ENCODE data around the gene KRTAP5-10. TPM values are rescaled to one million over a fixed set of nuclear protein-coding genes. Genes with fewer than 3 reads are reported as not detected.
"Not testable (repeated sequence)": the region's sequence is repeated elsewhere in the genome, so short reads cannot be mapped to it uniquely, and the experiment has no call there.

The KRTAP5-10 gene
- total RNA-seq, 1 donor from 2014 or later, result 0.23 TPM

- H3K36me3 Mint-ChIP-seq (ENCODE audit: low read depth, unreplicated experiment), result no peaks in the 10 kb centered on the region
- H3K27ac Mint-ChIP-seq (ENCODE audit: unreplicated experiment), result no peak overlapping the region
- no peak overlapping the region for H3K4me3 Mint-ChIP-seq (ENCODE audit: unreplicated experiment)
Measured at GRCh38 chr11:71577469-71578004, 12.2 kb downstream of the KRTAP5-10 start.

GRCh38 chr11:71579513-71579912 lies 14.2 kb downstream of the KRTAP5-10 start:
- H3K9me3 Mint-ChIP-seq (ENCODE audit: unreplicated experiment); H3K27ac Mint-ChIP-seq (ENCODE audit: unreplicated experiment); H3K4me3 Mint-ChIP-seq (ENCODE audit: unreplicated experiment); DNase-seq (ENCODE audit: low spot score); H3K27me3 Mint-ChIP-seq (ENCODE audit: unreplicated experiment); H3K36me3 Mint-ChIP-seq (ENCODE audit: low read depth, unreplicated experiment): not testable (repeated sequence)
- H3K4me1 Mint-ChIP-seq (ENCODE audit: unreplicated experiment), result peaks cover 25% of the 10 kb centered on the region

More at GRCh38 chr11:71577469-71578004, 12.2 kb downstream of the KRTAP5-10 start:
- H3K9me3 Mint-ChIP-seq (ENCODE audit: unreplicated experiment), result no peaks in the 10 kb centered on the region
- H3K27me3 Mint-ChIP-seq (ENCODE audit: unreplicated experiment), result no peaks in the 10 kb centered on the region
- DNase-seq (ENCODE audit: low spot score), result no peak
- H3K4me1 Mint-ChIP-seq (ENCODE audit: unreplicated experiment), result peaks cover 21% of the 10 kb centered on the region
- TF ChIP-seq CTCF (IDR thresholded peaks at IDR 0.05; ENCODE audit: unreplicated experiment), result no peak

GRCh38 chr11:71580057-71581003 lies 15.0 kb downstream of the KRTAP5-10 start:
- peak; percentile 56 for DNase-seq (ENCODE audit: low spot score)
- peaks cover 25% of the 10 kb centered on the region for H3K4me1 Mint-ChIP-seq (ENCODE audit: unreplicated experiment)
- H3K27ac Mint-ChIP-seq (ENCODE audit: unreplicated experiment), result peak overlapping the region; percentile 15
- peak; percentile 83 for TF ChIP-seq CTCF (IDR thresholded peaks at IDR 0.05; ENCODE audit: unreplicated experiment)
- H3K4me3 Mint-ChIP-seq (ENCODE audit: unreplicated experiment), result no peak overlapping the region
- H3K9me3 Mint-ChIP-seq (ENCODE audit: unreplicated experiment), result no peaks in the 10 kb centered on the region
- H3K27me3 Mint-ChIP-seq (ENCODE audit: unreplicated experiment), result peaks cover 1% of the 10 kb centered on the region
- no peaks in the 10 kb centered on the region for H3K36me3 Mint-ChIP-seq (ENCODE audit: low read depth, unreplicated experiment)

GRCh38 chr11:71581826-71582225 lies 16.5 kb downstream of the KRTAP5-10 start:
- no peaks in the 10 kb centered on the region for H3K9me3 Mint-ChIP-seq (ENCODE audit: unreplicated experiment)
- no peak for DNase-seq (ENCODE audit: low spot score)
- no peak overlapping the region for H3K4me3 Mint-ChIP-seq (ENCODE audit: unreplicated experiment)
- H3K27ac Mint-ChIP-seq (ENCODE audit: unreplicated experiment), result no peak overlapping the region
- TF ChIP-seq CTCF (IDR thresholded peaks at IDR 0.05; ENCODE audit: unreplicated experiment), result no peak
- peaks cover 25% of the 10 kb centered on the region for H3K4me1 Mint-ChIP-seq (ENCODE audit: unreplicated experiment)
- peaks cover 1% of the 10 kb centered on the region for H3K27me3 Mint-ChIP-seq (ENCODE audit: unreplicated experiment)
- no peaks in the 10 kb centered on the region for H3K36me3 Mint-ChIP-seq (ENCODE audit: low read depth, unreplicated experiment)

GRCh38 chr11:71582309-71582895 lies 17.0 kb downstream of the KRTAP5-10 start, which contains the start of gene KRTAP5-11:
TSS of gene KRTAP5-11 (minus strand) at chr11:71582875. CDS start at chr11:71582837, 38 bp downstream.
- Mint-ChIP-seq H3K36me3 (ENCODE audit: low read depth, unreplicated experiment) (no peaks in the 10 kb centered on the region), H3K4me3 (ENCODE audit: unreplicated experiment) (no peak within 1 kb of the TSS), H3K4me1 (ENCODE audit: unreplicated experiment) (peaks cover 25% of the 10 kb centered on the region), H3K9me3 (ENCODE audit: unreplicated experiment) (no peaks in the 10 kb centered on the region), H3K27ac (ENCODE audit: unreplicated experiment) (no peak within 1 kb of the TSS), H3K27me3 (ENCODE audit: unreplicated experiment) (peaks cover 1% of the 10 kb centered on the region)
- TF ChIP-seq CTCF (IDR thresholded peaks at IDR 0.05; ENCODE audit: unreplicated experiment), result no peak
- no peak for DNase-seq (ENCODE audit: low spot score)

GRCh38 chr11:71582969-71583368 lies 17.6 kb downstream of the KRTAP5-10 start:
- not testable (repeated sequence) for H3K4me3 Mint-ChIP-seq (ENCODE audit: unreplicated experiment); DNase-seq (ENCODE audit: low spot score); H3K27ac Mint-ChIP-seq (ENCODE audit: unreplicated experiment); H3K36me3 Mint-ChIP-seq (ENCODE audit: low read depth, unreplicated experiment); H3K9me3 Mint-ChIP-seq (ENCODE audit: unreplicated experiment); H3K27me3 Mint-ChIP-seq (ENCODE audit: unreplicated experiment)
- H3K4me1 Mint-ChIP-seq (ENCODE audit: unreplicated experiment), result peaks cover 25% of the 10 kb centered on the region

- H3K27me3 Mint-ChIP-seq (ENCODE audit: unreplicated experiment); H3K9me3 Mint-ChIP-seq (ENCODE audit: unreplicated experiment); H3K4me3 Mint-ChIP-seq (ENCODE audit: unreplicated experiment); H3K27ac Mint-ChIP-seq (ENCODE audit: unreplicated experiment); DNase-seq (ENCODE audit: low spot score); H3K36me3 Mint-ChIP-seq (ENCODE audit: low read depth, unreplicated experiment): not testable (repeated sequence)
- H3K4me1 Mint-ChIP-seq (ENCODE audit: unreplicated experiment), result peaks cover 14% of the 10 kb centered on the region
Measured at GRCh38 chr11:71585673-71586072, 20.3 kb downstream of the KRTAP5-10 start.

- H3K27ac Mint-ChIP-seq (ENCODE audit: unreplicated experiment); H3K36me3 Mint-ChIP-seq (ENCODE audit: low read depth, unreplicated experiment); H3K9me3 Mint-ChIP-seq (ENCODE audit: unreplicated experiment); H3K4me3 Mint-ChIP-seq (ENCODE audit: unreplicated experiment); DNase-seq (ENCODE audit: low spot score); H3K4me1 Mint-ChIP-seq (ENCODE audit: unreplicated experiment); H3K27me3 Mint-ChIP-seq (ENCODE audit: unreplicated experiment): not testable (repeated sequence)
Measured at GRCh38 chr11:71588314-71588713, 23.0 kb downstream of the KRTAP5-10 start.
